GM13977 (cell line): Measurements from ENCODE around the gene MYL6B.
A peak's percentile ranks its signal among the peaks of the same experiment; 100 is the strongest.

Experiments used
- DNase-seq: peaks from one replicate; pipeline ENCODE4 v3.0.0; 2012; ENCODE audit warnings: low spot score
- CTCF ChIP-seq: IDR thresholded peaks from 2 replicates; pipeline ENCODE4 v1.5.1; 2012; ENCODE audit warnings: mild to moderate bottlenecking, control low read depth; ENCODE audit not compliant: insufficient read depth; ENCODE audit errors: extremely low read depth, missing control alignments
- in situ Hi-C: fragments of 300-500 bp; cut with MboI; formaldehyde crosslinking; loops from one replicate; pipeline ENCODE4 v1.12.0; 2022; ENCODE audit warnings: low sequenced_read_pairs, low pct_unique_long_range_greater_than_20kb, mixed read lengths, inconsistent platforms; ENCODE audit not compliant: unreplicated experiment

The MYL6B gene

GRCh38 chr12:56158029-56158925, 5.9 kb downstream of the MYL6B start, which contains the start of gene MYL6:
TSS of gene MYL6 (plus strand) at chr12:56158359. CDS start at chr12:56158402, 43 bp downstream.
- no peak for TF ChIP-seq CTCF
- in situ Hi-C loops = no loop called here
- DNase-seq = peak; percentile 93

GRCh38 chr12:56158926-56159461, 6.6 kb downstream of the MYL6B start:
- no peak for TF ChIP-seq CTCF
- no peak for DNase-seq
- in situ Hi-C loops = no loop called here

GRCh38 chr12:56159482-56160192, 7.2 kb downstream of the MYL6B start:
- TF ChIP-seq CTCF = no peak
- in situ Hi-C loops = no loop called here
- no peak for DNase-seq

GRCh38 chr12:56160193-56160763, 7.9 kb downstream of the MYL6B start:
- TF ChIP-seq CTCF = no peak
- DNase-seq = peak; percentile 41
- in situ Hi-C loops = no loop called here

GRCh38 chr12:56160894-56161689, 8.7 kb downstream of the MYL6B start:
- no peak for TF ChIP-seq CTCF
- in situ Hi-C loops = no loop called here

More at GRCh38 chr12:56160894-56161689, 8.7 kb downstream of the MYL6B start:
- DNase-seq = no peak
